Inflammatory macrophage treated with lipopolysaccharide for 1 hour (primary cell): ENCODE results near the gene UNC5A.

Source experiments
- DNase-seq, 2 donors: peaks; one replicate each; pipeline ENCODE4 v3.0.0-alpha.2; 2020 to 2022

Gene UNC5A

DNA sequence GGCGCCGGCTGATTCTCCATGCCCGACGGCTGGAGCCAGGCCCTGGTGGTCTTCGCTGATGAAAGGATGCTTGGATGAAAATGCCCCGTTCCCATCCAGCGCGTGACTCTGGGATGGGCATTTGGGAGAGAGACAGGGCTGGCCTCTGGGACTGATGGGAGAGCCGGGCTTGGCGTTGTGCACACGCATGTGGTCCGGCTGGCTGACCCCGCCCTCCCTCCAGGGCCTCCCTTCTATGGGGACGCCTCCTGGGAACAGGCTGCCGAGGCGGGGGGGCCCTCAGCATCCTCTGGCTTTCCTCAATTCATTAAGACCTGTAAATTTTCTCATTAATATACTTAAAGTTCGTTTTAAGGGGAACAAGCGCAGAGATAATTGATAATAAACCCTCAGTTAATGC lies 36.8 kb downstream of the UNC5A start:
- DNase-seq, result no peak

GRCh38 chr5:176847726-176848290 lies 37.4 kb downstream of the UNC5A start:
- no peak for DNase-seq

DNA sequence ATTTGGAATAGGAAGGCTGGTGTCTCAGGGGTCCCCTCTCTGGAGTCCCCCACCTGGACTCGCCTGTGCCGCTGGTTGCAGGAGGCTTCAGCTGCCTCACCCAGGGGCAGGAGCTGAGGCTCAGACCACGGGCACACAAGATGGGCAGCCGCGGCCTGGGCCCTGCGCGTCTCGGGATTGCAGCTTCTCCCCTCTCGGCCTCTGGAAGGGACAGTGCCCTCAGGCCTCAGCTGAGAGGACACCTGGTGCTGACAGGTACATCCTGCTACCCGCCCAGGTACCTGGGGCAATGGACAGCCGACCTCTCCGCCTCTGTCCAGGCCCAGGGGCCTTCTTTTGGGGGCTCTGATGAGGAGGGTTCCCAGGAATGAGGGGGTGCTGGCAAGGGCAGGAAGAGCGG lies 38.3 kb downstream of the UNC5A start:
- DNase-seq, result no peak

GRCh38 chr5:176849611-176850227 lies 39.4 kb downstream of the UNC5A start:
- DNase-seq, result no peak

- DNase-seq, result no peak
Observed at GRCh38 chr5:176850371-176851245, 40.2 kb downstream of the UNC5A start.

- no peak for DNase-seq
Observed at GRCh38 chr5:176851380-176851779, 41.0 kb downstream of the UNC5A start.

DNA sequence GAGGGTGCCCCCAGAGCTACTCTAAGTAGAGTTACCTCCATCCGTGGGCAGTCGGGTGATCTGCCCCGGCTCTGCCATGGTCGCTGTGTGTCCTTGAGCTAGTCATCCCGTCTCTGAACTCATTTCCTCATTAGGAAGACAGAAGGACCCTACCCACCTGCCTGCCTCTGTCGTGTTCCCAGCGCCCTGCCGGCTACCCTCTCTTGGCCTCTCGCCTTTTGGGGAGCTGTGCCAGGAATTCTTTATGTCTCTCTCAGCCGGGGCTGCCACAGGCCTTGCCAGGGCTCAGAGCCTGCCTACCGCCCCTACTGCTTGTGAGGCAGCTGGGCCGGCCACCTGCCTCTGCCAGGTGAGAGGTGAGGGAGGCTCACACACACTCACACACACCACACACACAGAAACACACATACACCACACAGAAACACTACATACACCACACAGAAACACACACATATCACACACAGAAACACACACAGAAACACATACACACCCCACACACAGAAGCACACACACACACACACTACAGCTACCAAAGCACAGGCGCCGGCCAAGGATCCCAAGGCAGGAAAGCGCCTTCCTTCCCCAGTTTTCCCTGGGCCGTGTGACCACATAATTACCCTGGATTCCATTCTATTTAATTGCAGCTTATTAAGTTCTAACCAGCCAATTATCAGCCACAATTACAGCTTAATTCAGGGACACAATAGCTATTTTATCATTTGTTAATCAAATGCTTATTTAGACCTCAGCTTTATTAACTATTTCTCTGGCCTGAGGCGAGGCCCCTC lies 41.7 kb downstream of the UNC5A start:
- no peak for DNase-seq

- DNase-seq, result no peak
Observed at GRCh38 chr5:176853151-176853778, 42.9 kb downstream of the UNC5A start.

- DNase-seq, result no peak
Observed at GRCh38 chr5:176854164-176854563, 43.8 kb downstream of the UNC5A start.

GRCh38 chr5:176855598-176855997 lies 45.2 kb downstream of the UNC5A start:
- DNase-seq, result no peak

DNA sequence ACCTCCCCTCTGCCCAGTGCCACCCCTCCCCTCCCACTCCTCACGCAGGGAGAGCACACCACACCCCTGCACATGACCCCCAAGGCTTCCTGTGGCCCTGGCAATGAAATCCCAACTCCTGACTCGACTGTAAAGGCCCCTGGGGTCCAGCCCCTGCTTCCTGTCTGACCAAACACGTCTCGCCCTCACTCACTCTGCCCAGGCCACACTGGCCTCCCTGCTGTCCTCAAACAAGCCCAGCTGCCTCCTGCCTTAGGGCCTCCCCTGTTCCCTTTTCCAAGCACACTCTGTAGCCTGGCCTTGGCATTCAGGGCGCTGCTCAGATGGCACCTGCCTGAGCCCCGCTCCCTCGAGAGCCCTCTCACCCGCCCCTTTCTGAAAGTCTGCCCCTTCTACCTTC lies 46.4 kb downstream of the UNC5A start:
- no peak for DNase-seq

- DNase-seq, result no peak
Observed at GRCh38 chr5:176857216-176857893, 47.0 kb downstream of the UNC5A start.

DNA sequence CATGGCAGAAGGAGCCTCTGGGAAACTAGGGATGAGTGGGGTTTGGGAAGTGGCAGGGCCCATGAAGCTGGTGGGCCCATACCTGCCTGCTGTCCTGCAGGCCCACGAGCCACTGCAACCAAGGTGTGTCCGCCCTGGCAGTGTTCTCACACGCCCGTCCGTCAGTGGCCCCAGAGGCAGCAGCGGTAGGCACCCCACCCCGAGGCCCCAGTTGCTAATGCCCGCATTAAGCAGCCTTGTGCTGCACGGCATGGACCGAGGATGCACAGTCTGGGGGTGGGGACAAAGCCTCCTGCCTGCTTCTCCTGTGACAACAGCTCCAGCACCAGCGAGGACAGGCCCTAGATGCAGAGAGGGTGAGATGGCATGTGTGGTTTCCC lies 47.5 kb downstream of the UNC5A start:
- no peak for DNase-seq

GRCh38 chr5:176859916-176860315 lies 49.6 kb downstream of the UNC5A start:
- no peak for DNase-seq

DNA sequence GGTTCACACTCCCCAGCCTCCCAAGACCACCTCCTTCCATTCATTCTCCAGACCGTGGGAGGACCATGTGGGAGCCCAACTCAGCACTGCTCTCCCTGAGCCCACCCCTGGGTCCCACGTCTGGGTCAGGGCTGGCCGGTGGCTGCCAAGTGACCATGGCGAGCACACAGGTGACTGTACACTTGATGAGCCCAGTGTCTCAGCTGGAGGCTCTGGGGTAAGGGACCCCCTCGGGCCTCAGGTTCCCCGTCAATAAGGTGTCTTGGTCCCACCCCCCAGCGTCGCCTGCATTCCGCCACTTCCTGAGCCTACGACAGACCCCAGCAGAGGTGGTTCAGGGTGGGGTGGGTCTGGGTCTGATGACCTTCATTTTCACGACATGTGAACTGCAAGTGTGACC lies 50.0 kb downstream of the UNC5A start:
- no peak for DNase-seq

DNA sequence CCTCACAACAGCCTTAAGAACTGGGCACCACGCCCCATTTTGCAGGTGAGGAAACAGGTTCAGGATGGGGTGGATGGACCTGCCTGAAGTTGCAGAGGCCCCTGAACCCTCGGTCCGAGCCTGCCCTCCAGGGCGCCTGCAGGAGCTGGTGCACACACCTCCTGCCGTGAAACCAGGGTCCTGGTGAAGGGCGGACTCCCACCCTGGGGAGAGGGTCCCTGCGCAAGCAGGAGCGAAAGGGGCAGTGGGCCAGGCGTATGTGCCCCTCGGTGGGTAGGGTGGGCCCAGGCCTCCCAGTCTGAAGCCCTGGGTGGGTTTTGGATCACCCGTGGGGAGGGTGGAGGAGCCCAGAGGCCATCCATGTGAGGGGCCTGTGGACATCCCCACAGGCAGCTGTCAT lies 50.9 kb downstream of the UNC5A start:
- DNase-seq, result no peak

DNA sequence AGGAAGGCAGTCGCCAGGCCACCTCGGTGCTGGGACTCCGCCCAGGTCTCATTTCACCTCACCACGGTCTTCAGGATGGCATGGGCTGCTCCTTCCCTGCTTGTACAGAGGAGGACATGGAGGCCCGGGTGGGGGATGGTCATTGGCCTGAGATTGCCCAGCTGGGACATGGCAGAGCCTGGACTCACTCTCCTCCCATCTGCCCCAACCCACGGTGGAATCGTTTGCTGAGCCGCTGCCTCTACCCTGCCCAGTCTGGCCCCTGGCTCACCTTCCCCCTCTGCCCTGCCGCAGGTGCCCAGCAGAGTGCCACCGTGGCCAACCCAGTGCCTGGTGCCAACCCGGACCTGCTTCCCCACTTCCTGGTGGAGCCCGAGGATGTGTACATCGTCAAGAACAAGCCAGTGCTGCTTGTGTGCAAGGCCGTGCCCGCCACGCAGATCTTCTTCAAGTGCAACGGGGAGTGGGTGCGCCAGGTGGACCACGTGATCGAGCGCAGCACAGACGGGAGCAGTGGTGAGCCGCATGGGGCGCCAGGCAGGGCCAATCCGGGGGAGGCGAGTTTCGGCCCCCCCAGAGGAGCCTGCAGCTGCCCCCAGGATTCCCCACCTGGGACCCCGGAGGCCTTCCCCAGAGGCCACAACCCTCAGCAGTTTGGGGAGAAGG lies 52.1 kb downstream of the UNC5A start:
- DNase-seq, result no peak

DNA sequence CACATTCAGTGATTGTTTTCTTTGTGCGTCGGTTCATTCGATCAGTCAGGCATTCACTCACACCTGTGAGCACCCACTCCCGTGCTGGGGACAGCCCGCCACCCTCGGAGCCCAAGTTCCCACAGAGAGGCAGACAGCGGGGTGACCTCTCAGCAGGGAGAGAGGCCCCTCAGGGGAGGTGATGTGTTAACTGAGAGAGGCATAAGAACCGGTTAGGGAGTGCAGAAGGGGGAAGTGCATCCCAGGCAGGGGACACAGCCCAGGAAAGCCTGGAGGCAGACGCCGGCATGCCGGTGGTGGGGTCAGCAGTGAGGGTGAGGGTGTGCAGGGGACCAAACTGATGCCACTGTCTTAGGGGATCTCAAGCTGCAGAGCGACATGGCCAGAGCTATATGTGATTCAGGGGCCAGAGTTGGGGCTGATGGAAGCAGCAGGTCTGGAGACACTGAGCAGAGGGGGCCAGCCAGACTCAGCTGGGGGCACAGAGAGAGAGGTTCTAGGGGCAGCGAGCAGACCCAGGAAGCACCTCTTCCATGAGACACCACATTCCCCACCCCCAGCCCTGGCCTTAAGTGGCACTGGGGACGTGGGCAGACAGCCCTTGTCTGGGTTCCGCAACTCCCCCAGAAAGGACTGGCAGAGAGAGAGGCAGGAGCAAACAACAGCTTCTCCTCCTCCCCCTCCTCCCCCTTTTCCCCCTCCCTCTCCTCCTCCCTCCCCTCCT lies 52.8 kb downstream of the UNC5A start:
- no peak for DNase-seq

GRCh38 chr5:176863765-176864098 lies 53.4 kb downstream of the UNC5A start:
- no peak for DNase-seq

GRCh38 chr5:176864755-176865154 lies 54.4 kb downstream of the UNC5A start:
- no peak for DNase-seq

DNA sequence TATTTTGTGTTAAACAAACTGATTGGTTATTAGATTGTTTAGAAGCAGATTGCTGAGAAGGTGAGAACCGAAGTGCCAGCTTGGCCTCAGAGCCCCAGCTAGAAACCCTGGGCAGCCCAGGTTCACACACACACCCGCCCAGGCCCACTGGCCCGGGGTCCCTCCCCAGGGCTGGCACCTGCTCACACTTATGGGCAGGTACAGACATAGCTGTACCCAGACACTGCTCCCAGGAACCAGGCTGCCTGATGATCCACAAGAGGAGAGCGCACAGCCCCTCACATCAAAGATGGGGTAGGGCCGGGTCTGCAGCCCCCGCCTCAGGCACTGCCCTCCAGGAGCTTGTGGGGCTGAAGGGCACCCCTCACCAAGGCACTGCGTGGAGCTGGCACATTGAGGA lies 55.6 kb downstream of the UNC5A start:
- DNase-seq, result no peak
